Measurements from ENCODE around the gene KCNK1.
A peak's percentile ranks its signal among the peaks of the same experiment; 100 is the strongest.
"Not testable (repeated sequence)": the region's sequence is repeated elsewhere in the genome, so short reads cannot be mapped to it uniquely, and the experiment has no call there.

The KCNK1 gene

DNA sequence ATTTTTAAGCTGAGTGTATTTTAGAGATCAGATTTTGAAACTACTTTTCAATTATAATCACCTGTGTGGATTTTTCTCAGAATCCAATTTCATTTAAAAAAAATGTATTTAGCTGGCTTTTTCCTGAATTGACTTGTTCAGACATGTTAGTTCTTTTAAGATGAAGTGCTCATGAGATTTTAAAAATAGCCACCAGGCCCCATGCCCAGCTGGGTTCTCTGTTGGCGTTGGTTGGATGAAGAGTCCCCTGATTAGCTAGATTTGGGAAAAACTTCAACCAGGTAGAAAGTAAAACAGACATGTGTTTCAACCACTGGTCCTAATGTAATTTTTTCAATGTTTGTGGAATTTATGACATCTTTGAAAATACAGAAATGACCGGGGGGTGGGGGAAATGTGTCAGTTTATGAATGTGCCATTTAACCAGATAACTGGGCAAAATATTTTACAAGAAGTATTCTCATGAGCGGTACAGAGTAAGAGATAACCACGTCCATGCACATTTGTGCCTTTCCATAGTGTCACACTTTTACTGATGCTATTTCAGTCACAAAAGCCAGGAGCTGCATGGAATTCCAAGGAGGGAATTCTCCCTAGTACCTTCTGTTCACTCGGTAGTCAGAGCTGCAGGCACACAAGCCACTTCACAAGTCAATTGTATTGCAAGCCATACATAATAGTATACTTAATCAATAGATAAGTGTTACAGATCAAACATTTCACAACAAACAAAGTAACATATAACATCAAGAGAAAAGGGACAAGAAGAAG is 51.1 kb downstream of the KCNK1 start:
- no peak overlapping the region for H3K27ac ChIP-seq
- no peak for DNase-seq (ENCODE audit: low read depth, low spot score)

DNA sequence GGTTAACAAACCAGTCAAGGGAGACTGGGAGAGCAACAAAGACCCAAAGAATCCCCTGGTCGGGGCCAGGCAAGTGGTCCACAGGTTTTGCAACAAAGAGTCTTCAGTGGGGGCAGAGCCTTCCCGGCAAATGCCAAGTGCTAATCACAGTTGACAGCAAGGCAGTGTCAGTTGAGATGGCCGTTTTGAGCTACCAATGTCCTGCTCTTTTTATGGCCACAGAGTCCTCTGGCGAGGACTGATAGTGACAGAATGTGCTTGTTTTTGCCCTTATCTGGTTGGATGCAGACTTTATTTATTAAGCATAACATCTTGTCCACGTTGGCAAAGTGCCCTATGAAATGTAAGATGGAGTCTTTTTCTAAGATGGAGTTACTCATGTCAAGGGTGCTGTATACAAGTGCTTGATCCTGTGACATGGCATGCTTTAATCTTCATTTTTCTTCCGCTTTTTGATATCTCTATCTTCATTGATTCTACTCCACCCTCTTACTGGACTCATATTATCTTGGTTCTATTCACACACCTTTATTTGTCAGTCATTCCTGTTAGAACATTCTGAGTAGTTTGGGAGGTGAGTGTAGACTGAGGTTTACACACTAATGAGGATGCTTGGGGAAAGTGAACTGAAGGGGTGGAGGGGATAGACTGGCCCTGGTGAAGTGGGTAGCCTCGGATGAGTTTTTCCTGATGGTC is 51.8 kb downstream of the KCNK1 start:
- H3K27ac ChIP-seq: no peak overlapping the region
- DNase-seq (ENCODE audit: low read depth, low spot score): no peak

DNA sequence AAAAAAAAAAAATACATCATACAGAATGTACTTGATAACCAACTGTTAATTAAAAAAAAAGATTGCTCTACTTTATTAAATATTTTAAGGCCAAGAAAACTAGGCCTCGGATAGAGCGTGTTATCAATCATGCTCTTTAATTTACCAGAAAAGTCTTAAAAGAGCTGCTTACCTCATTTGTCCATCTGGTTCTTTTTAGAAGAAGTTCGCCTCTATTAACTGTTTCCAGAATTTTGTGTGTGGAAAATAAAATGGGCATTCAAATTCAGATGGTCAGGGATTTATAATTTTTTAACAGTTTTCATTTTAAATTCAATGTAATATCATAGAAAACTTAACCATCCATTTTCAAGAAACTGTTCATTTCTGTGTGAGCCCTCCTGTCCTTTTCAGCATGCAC is 53.8 kb downstream of the KCNK1 start:
- H3K27ac ChIP-seq: peak overlapping the region; percentile 61
- no peak for DNase-seq (ENCODE audit: low read depth, low spot score)

DNA sequence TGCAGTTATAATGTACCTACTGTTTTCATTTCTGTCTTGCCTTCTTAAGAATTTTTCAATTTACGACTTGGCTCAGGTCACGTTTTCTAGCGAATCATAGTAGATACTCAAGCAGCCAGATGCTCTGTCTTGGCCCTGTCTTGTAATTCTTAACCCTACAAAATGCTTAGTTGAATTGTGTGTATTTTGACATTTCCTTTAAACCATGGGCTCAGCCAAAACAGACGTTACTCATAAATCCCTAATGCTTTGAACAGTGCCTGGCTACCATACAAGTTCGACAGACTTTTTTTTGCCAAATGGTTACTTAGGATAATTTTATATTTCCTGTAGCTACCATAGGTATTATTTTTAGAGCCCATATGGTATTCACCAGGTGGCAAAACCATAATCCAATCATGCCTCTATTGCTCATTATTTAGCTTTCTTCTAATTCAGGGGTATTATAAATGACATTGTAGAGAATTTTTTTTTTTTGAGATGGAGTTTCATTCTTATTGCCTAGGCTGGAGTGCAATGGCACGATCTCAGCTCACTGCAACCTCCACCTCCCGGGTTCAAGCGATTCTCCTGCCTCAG is 54.3 kb downstream of the KCNK1 start:
- H3K27ac ChIP-seq: peak overlapping the region; percentile 61
- DNase-seq (ENCODE audit: low read depth, low spot score): no peak

DNA sequence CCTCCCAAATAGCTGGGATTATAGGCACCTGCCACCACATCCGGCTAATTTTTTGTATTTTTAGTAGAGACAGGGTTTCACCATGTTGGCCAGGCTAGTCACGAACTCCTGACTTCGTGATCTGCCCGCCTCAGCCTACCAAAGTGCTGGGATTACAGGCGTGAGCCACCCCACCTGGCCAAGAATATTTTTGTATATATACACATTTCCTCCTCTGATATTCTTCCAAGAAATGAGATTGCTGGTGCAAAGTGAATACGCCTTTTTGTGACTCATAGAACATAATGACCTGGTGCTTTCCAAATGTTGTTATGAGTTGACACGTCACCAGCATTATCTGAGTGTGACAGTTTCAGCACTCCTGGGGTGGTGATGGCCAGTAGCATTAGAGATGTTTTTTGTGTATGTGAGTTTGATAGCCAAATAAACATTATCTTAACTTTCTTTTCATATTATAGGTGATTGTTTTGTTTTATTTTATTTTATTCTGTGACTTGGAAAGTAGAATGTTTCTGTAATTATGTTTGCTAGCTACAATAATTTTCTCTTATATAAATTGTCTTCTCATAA is 54.9 kb downstream of the KCNK1 start:
- DNase-seq (ENCODE audit: low read depth, low spot score): peak; percentile 56
- H3K27ac ChIP-seq: peak overlapping the region; percentile 61

DNA sequence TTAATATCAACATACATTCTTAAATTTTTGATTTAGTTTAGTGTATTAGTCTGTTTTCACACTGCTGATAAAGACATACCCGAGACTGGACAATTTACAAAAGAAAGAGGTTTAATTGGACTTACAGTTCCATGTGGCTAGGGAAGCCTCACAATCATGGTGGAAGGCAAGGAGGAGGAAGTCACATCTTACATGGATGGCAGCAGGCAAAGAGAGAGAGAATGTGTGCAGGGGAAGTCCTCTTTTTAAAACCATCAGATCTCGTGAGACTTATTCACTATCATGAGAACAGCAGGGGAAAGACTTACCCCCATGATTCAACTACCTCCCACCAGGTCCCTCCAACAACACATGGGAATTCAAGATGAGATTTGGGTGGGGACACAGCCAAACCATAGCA is 56.5 kb downstream of the KCNK1 start:
- not testable (repeated sequence) for DNase-seq (ENCODE audit: low read depth, low spot score); H3K27ac ChIP-seq

DNA sequence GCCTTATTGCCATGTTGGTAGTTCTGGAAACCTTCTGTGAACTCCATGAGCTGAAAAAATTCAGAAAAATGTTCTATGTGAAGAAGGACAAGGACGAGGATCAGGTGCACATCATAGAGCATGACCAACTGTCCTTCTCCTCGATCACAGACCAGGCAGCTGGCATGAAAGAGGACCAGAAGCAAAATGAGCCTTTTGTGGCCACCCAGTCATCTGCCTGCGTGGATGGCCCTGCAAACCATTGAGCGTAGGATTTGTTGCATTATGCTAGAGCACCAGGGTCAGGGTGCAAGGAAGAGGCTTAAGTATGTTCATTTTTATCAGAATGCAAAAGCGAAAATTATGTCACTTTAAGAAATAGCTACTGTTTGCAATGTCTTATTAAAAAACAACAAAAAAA is 57.4 kb downstream of the KCNK1 start:
- no peak for DNase-seq (ENCODE audit: low read depth, low spot score)
- no peak overlapping the region for H3K27ac ChIP-seq

DNA sequence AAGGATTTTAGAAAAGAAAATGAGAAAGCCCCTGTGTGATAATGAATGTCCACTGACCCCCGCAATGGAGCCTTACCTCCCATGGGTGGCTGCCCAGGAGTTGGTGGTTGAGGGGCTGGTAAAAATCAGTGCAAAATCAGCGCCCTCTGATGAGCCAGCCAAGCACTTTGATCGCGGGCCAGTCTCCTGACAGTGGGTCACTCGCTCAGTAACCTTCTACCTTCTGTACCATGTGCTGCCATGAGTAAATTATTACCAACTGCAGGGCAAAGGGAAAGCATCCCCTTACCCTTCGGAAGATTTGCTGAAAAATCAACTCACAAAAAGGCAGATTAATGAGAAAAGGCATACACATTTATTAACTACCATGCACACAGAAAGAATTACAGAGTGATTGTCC is 58.8 kb downstream of the KCNK1 start:
- no peak overlapping the region for H3K27ac ChIP-seq
- no peak for DNase-seq (ENCODE audit: low read depth, low spot score)

DNA sequence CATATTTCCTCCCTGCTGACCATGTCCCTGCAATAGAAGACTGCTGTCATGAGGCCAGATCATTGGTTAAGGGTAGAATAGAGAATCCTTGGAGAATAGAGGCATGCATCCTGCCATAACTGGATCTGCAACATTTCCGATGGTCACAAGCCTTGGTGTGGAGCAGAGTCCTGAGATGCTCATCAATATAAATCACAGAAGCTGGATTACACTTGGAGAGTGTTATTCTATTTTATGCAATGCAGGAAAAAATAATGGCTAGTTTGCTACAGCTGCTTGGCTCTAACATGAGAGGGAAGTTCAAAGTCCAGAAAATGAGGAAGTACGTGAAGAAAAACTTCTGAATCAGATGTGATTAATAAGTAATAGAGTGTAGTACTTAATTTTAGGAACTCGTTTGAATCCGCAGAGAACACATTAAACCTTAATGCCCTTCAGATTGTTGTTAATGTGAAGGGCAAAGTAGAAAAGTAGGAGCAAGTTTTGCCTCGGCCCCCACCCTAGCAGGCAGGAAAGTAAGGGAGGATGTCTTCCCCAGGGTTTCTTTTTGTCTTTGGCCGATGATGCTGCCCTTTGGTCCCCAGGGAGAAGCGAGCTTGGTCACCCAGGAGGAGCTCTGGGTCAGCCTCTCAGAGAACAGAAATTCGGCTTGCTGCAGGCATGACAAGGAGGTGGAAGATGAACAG is 59.5 kb downstream of the KCNK1 start:
- no peak overlapping the region for H3K27ac ChIP-seq
- DNase-seq (ENCODE audit: low read depth, low spot score): no peak

DNA sequence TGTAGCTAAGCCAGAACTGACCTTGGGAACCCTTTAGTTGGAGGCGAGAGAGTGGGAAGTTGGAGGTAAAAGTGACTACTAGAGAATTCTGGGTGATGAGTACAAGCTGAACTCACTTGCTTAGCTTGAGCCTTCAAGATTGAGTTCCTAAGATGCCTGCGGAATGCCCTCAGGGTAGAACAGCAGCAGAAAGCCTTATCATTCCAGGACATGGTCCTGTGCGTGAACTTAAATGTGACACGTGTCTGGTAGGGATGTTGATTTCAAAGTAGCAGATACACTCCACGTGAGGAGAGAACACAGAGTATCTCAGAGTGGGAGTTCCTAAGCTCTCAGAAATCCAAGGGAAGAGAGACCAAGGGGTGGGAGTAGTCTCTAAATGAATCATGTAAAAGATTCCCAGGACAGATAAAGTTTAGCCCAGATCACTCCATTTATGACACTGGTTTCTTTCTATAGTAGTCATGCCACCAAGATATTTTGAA is 60.1 kb downstream of the KCNK1 start:
- no peak for DNase-seq (ENCODE audit: low read depth, low spot score)
- no peak overlapping the region for H3K27ac ChIP-seq

DNA sequence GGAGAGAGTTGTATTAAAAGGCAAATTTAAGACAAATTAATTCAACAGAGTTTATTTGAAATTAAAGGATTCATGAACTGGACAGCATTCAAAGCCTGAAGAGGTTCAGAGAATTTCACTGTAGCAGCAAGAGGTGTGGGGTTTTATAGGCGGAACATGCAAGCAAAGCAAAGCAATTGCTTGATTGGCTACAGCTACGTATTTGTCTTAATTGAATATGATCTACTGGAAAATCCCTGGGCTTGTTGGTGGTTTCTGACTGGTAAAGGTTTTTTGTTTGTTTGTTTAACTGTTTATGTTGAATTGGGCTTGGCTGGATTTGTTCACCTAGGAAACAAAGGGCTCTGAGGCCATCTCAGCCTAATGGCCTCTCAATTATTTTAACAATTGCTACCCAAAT is 61.5 kb downstream of the KCNK1 start:
- DNase-seq (ENCODE audit: low read depth, low spot score): no peak
- H3K27ac ChIP-seq: no peak overlapping the region

DNA sequence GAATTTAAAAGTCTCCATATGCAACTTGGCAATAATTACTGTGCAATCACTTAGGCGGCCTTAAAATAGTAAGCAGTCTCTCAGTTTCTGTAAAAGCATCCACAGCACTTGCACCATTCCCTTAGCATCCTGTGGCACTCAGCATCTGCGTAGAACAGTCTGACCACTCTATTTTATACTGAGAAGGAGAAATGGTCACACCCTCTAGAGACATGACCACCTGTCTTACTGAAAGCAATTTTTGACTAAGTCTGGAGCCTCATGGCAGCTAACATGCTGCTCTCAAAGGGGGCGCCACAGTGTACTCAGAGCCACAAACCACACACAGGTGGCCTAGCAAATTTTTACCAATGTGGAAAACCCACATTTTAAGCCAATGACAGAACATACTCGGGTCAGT is 62.0 kb downstream of the KCNK1 start:
- no peak overlapping the region for H3K27ac ChIP-seq
- no peak for DNase-seq (ENCODE audit: low read depth, low spot score)

DNA sequence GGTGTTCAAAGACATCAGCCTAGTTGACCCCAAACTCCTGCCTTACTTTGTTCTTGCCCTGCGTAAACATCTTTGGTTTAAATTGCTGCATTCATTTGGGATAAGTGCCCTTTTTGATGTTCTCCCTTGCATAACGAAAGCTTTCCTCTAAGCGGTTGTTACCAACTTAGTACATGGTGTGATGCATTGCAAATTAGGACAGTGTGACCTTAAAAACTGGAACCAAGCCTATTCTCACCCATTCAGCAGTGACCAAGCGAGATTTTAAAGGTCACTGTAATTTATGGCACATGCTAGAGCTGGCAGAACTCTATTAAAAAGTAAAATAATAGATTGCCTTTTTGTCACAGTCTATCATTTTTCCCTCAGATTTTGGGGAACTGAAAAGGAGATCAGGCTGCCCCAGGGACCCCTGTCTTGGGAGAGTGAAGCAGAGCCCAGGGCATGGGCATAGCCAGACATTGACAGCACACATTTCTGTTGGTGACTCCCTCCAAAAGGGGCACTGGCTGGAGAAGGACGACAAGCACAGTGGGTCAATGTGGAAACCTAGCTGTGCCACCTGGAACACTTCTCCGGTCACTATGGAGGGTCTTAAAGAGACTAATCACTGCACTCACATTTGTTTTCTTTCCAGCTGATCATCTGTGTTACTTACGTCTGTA is 63.9 kb downstream of the KCNK1 start:
- no peak for DNase-seq (ENCODE audit: low read depth, low spot score)

DNA sequence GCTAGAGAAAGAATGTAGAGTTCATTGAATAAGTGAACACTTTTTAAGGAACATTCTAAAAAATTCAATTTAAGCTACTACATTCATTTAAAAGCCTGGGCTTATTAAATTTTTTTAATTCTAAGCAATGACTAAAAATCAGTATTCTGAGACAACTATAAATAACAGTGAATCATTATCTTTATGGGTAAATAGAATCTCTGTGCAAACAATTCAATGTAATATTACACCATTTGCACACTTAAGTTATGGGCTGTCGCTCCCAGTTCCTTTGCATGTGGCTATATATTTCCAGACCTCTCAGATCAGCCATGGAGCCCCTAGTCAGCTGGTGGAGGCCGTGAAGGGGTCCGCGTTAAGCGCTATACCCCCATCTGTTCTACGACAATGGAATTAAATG is 65.1 kb downstream of the KCNK1 start:
- DNase-seq (ENCODE audit: low read depth, low spot score): no peak
- no peak overlapping the region for H3K27ac ChIP-seq

More for the DNA sequence above, 63.9 kb downstream of the KCNK1 start:
- H3K27ac ChIP-seq: no peak overlapping the region

DNA sequence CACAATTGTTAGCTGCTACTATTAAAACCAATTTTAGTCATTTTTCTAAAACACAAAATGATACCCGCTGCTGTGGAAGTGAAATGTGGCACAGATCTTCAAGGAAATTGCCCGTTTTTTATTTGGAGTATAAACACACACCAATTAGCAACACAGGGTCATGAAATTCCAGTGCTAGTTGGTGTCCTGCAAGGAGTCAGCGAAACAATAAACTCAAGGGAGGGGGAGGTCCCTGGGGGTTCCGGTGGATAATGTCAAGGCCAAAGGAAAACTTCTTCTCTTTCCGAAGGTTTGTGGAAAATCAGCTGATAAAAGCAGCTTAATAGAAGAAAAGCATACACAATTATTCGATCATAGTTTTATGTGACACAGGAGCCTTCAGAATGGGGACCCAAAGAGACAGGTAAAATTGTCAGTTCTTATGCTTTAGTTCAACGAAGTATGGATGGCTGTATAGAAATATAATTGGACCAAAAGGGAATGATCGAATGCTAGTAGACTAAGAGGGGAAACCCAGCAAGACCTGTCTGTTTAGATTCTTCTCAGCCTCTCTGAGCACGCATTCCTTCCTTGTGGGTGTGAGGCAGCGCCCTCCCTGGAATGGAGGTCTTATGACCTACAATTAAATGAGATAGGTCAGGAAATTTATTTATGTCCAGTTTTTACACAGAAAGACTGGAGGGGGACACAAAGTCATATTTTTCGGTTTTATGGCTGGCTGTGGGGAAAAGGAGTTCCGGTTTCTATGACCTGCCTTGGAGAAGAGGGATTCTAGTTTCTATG is 65.9 kb downstream of the KCNK1 start:
- H3K27ac ChIP-seq: no peak overlapping the region
- no peak for DNase-seq (ENCODE audit: low read depth, low spot score)

DNA sequence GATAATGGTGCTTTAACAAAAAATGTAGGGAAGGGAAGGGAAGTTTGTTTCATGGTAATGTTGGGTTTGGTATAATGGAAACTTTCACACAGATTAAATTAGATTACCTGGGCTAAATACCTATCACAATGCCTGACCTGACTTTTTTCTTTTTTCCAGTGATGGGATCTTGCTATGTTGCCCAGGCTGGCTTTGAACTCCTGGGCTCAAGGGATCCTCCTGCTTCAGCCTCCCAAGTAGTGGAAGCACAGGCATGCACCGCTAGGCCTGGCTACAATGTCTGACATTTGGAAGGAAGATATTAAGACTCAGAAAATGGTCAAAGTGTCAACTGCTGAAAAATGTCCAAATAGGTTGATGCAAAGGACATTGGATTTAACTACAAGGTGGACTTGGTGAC is 67.4 kb downstream of the KCNK1 start:
- no peak overlapping the region for H3K27ac ChIP-seq
- DNase-seq (ENCODE audit: low read depth, low spot score): no peak

DNA sequence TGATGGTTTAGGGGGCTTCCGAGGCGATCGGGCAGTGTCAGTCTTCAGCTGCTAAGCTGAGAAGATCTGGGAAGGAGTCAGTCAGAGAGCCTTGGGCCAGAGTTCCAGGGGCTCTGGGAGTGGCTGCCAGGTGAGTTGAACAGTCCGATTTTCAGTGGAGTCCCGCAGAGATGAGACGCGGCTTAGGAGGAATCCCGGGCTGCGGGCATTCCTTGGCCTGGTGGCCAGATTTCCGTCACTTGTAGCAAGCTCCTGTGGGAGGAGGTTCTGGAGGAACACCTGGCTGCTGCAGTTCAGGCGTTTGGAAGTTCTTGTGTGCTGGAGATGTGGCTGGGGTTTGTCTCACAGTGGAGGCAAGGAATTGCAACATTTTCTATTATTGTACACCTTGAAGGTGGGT is 72.7 kb downstream of the KCNK1 start:
- DNase-seq (ENCODE audit: low read depth, low spot score); H3K27ac ChIP-seq: not testable (repeated sequence)

DNA sequence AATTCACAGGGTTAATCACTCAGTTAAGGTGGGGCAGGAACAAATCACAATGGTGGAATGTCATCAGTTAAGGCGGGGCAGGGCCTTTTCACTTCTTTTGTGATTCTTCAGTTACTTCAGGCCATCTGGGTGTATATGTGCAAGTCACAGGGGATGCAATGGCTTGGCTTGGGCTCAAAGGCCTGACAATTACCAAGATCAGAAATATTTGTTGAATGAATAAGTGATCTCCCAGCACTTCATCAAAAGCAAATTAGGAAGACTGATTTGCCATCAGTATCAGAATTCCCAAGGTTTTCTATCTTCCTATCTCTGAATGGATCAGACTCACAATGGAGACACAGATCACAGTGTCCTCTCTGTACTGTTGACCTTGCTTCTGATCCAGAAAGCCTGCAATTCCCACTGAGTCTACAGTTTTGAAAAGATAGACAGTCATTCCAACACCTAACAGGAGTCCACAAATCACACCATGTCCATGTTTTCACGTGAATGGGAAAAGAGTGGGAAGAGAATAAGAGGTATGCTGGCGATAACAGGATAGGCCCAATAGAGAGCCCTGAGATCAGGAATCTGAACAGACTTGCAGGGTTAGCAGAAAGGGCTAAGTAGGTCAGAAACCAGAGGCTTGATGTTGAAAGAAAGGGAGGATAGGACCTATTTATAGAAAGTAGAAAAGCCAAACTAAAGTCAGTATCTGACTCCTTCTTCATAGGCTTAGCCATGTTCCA is 75.3 kb downstream of the KCNK1 start:
- DNase-seq (ENCODE audit: low read depth, low spot score): no peak
- peak overlapping the region; percentile 66 for H3K27ac ChIP-seq

All from epithelial cell of prostate (primary cell).